Measurements from ENCODE around the gene MTF2. TPM values are rescaled to one million over a fixed set of nuclear protein-coding genes. Genes with fewer than 3 reads are reported as not detected.

The MTF2 gene
- total RNA-seq, 1 experiment from 2014 or later, result 36.3 TPM

DNA sequence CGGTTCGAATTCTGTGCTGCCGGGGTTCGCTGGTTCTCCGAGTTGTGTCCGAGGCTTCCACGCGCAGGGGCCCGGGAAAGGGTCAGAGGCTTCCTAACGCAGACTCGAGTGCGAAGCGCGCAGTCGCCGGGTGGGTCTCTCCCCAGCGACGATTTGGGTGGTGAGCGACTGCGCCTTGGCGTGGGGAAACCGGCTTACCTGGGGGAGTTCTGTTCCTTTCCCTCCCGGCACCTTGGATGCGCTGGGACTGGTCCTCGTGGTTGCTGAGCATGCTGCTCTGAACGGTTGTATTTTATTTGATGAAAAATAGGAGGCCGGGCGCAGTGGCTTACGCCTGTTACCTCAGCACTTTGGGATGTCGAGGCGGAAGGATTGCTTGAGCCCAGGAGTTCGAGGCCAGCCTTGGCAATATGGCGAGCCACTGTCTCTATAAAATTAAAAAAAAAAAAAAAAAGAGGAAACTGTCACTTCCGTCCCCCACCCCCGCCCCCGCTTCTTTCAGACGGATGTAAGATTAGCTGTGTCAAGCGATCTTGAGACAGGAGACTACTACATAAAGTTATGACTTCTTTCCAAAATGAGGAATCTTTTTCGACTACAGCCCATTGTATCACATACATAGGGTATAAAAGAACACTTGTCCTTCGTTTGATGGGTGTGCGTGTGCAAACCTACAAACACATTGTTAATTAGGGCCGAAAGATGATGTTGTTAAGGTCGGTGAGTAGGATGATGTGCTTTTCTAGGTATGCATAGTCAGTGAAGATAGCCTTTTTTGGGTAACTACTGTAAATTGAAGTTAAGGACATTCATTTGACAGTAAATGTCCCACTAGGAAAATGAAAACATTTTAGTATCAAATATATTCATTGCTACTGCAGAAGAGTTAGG, 101.9 kb downstream of the MTF2 start, which contains the start of gene CCDC18:
Gene CCDC18 (plus strand): TSS at position 2 of the 891 bp plus-strand sequence. CDS start 2,638 bp downstream, outside the sequence.
- DNase-seq, result peak; percentile 89
- Histone ChIP-seq H3K4me2 (ENCODE audit: low read depth, low read length, poor library complexity, severe bottlenecking) (peak within 1 kb of the TSS; percentile 91), H3K27ac (ENCODE audit: low read length) (peak within 1 kb of the TSS; percentile 92), H3K79me2 (ENCODE audit: low read length) (peaks cover 82% of the 10 kb centered on the region), H3K9me2 (replicated peaks; ENCODE audit: insufficient read depth, low read length) (no peaks in the 10 kb centered on the region), H3K27me3 (ENCODE audit: low read length) (no peaks in the 10 kb centered on the region), H3K4me1 (ENCODE audit: low read length) (peaks cover 53% of the 10 kb centered on the region), H3K36me3 (ENCODE audit: insufficient read depth, low read length) (peaks cover 6% of the 10 kb centered on the region), H2AFZ (ENCODE audit: low read length) (no peak within 1 kb of the TSS), H4K20me1 (ENCODE audit: insufficient read depth, low read depth, low read length) (no peaks in the 10 kb centered on the region), H3K9me3 (ENCODE audit: low read length) (no peaks in the 10 kb centered on the region), H3K9ac (ENCODE audit: low read length) (peak within 1 kb of the TSS; percentile 97), H3K4me3 (ENCODE audit: low read length) (peak within 1 kb of the TSS; percentile 92)

DNA sequence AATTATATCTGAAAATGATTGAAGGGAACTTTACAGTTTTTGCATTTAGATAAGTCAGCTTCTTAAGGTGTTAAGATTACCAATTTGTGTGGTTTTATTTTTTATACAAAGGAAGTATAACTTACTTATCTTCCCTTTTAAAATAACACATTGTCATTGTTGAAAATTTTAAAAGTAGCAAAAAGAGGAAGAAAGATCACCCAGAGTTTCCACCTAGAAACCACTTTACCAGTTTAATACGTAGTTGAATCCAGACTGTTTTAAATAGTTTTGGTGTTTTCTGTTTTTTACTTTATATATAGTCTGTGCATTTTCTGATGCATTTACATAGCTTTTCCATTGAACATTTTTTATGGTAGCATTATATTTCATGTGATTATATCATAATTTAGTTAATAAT, 107.6 kb downstream of the MTF2 start:
- Histone ChIP-seq H4K20me1 (ENCODE audit: insufficient read depth, low read depth, low read length) (no peaks in the 10 kb centered on the region), H3K4me1 (ENCODE audit: low read length) (peaks cover 55% of the 10 kb centered on the region), H3K4me3 (ENCODE audit: low read length) (no peak overlapping the region), H3K36me3 (ENCODE audit: insufficient read depth, low read length) (no peaks in the 10 kb centered on the region), H2AFZ (ENCODE audit: low read length) (no peak overlapping the region), H3K9me2 (replicated peaks; ENCODE audit: insufficient read depth, low read length) (no peaks in the 10 kb centered on the region), H3K9ac (ENCODE audit: low read length) (no peak overlapping the region), H3K79me2 (ENCODE audit: low read length) (peaks cover 40% of the 10 kb centered on the region), H3K27me3 (ENCODE audit: low read length) (no peaks in the 10 kb centered on the region), H3K9me3 (ENCODE audit: low read length) (no peaks in the 10 kb centered on the region), H3K27ac (ENCODE audit: low read length) (peak overlapping the region; percentile 21), H3K4me2 (ENCODE audit: low read depth, low read length, poor library complexity, severe bottlenecking) (peak overlapping the region; percentile 13)
- no peak for DNase-seq

Other genes with a start within 250 kb of the MTF2 start
- 2,490 and 3,153 TPM in 2 replicates for gene RPL5, start 247.2 kb upstream of the MTF2 start, total RNA-seq (2014; rRNA removed; shearing (Covaris generic); ENCODE audit: low replicate concordance)
- gene DIPK1A, start 117.8 kb upstream of the MTF2 start, total RNA-seq (2014; rRNA removed; shearing (Covaris generic); ENCODE audit: low replicate concordance), result 0.61 and 1.7 TPM in 2 replicates
- 43.1 and 73.6 TPM in 2 replicates for gene TMED5, start 101.1 kb downstream of the MTF2 start, total RNA-seq (2014; rRNA removed; shearing (Covaris generic); ENCODE audit: low replicate concordance)
- gene CCDC18, start 101.4 kb downstream of the MTF2 start, total RNA-seq (2014; rRNA removed; shearing (Covaris generic); ENCODE audit: low replicate concordance), result 19.8 and 29.1 TPM in 2 replicates

All from Karpas-422 (cell line).